Measurements from ENCODE around the gene FMNL1. TPM values are rescaled to one million over a fixed set of nuclear protein-coding genes. Genes with fewer than 3 reads are reported as not detected.
A peak's percentile ranks its signal among the peaks of the same experiment; 100 is the strongest.

Gene FMNL1
- total RNA-seq, 2 donors from 2014 or later = 3.5 to 4.5 TPM

DNA sequence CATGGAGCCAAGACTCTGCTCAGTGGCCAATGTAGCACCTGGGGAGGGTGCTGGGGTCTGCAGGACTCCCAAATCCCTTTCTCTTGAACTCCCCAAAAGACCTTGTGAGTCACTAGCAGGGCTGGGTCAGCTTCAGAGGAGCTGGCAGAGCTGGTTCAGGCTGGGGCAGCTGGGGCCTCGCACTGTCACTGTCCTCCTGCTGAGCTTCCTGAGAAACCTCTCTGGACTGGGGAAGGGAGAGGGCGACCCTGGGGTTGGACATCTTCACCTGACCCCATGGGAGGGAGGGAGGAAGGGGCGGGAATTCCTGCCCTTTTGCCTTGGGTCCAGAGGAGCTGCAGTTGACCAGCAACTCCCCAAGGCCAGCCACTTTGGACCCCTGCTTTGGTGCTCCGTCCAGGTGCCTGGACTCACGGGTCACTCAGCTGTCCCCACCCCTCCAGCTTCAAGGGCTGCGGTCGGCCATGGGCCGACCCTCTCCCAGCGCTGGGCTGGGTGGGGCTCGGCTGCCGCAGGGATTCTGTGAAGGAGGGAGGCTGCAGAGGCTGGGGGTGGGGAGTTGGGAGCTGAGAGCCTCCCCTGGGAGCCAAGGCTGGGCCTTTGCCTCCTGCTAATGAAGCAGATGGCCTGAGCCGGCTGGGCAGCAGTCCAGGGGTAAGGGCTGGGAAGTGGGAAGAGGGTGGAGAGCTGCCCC lies 9.2 kb downstream of the FMNL1 start:
- H3K9me3 Mint-ChIP-seq = no peaks in the 10 kb centered on the region
- no peak overlapping the region for H3K27ac ChIP-seq (ENCODE audit: low read depth, low read length)
- no peak overlapping the region for H3K4me3 ChIP-seq (ENCODE audit: low read length)
- H3K27ac Mint-ChIP-seq = no peak overlapping the region
- no peak overlapping the region for H3K4me3 Mint-ChIP-seq
- H3K27me3 Mint-ChIP-seq (ENCODE audit: insufficient read depth) = peaks cover 45% of the 10 kb centered on the region
- 60 to 74% methylated on average over 1 to 12 of the region's 12 CpGs for WGBS, 2 experiments (ENCODE audit: insufficient coverage in 1 of 2, insufficient read length in 1 of 2)
- peak; percentile 67 for DNase-seq
- H3K4me1 ChIP-seq (ENCODE audit: control insufficient read depth, insufficient read depth, low read length) = no peaks in the 10 kb centered on the region
- H3K4me1 Mint-ChIP-seq = peaks cover 5% of the 10 kb centered on the region
- no peak overlapping the region for H3K9ac ChIP-seq (ENCODE audit: extremely low read depth, low read length, poor library complexity, severe bottlenecking)
- peaks cover 12% of the 10 kb centered on the region for H3K27me3 ChIP-seq (ENCODE audit: control insufficient read depth, insufficient read depth, low read length, poor library complexity, severe bottlenecking)
- H3K36me3 ChIP-seq (ENCODE audit: control insufficient read depth, insufficient read depth, low read length) = no peaks in the 10 kb centered on the region
- H3K9me3 ChIP-seq (ENCODE audit: control insufficient read depth, low read length) = no peaks in the 10 kb centered on the region
- TF ChIP-seq, protein P1, sequence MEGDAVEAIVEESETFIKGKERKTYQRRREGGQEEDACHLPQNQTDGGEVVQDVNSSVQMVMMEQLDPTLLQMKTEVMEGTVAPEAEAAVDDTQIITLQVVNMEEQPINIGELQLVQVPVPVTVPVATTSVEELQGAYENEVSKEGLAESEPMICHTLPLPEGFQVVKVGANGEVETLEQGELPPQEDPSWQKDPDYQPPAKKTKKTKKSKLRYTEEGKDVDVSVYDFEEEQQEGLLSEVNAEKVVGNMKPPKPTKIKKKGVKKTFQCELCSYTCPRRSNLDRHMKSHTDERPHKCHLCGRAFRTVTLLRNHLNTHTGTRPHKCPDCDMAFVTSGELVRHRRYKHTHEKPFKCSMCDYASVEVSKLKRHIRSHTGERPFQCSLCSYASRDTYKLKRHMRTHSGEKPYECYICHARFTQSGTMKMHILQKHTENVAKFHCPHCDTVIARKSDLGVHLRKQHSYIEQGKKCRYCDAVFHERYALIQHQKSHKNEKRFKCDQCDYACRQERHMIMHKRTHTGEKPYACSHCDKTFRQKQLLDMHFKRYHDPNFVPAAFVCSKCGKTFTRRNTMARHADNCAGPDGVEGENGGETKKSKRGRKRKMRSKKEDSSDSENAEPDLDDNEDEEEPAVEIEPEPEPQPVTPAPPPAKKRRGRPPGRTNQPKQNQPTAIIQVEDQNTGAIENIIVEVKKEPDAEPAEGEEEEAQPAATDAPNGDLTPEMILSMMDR (conservative IDR thresholded peaks at IDR 0.05) = no peak
- H3K36me3 Mint-ChIP-seq (ENCODE audit: low read depth) = no peaks in the 10 kb centered on the region

DNA sequence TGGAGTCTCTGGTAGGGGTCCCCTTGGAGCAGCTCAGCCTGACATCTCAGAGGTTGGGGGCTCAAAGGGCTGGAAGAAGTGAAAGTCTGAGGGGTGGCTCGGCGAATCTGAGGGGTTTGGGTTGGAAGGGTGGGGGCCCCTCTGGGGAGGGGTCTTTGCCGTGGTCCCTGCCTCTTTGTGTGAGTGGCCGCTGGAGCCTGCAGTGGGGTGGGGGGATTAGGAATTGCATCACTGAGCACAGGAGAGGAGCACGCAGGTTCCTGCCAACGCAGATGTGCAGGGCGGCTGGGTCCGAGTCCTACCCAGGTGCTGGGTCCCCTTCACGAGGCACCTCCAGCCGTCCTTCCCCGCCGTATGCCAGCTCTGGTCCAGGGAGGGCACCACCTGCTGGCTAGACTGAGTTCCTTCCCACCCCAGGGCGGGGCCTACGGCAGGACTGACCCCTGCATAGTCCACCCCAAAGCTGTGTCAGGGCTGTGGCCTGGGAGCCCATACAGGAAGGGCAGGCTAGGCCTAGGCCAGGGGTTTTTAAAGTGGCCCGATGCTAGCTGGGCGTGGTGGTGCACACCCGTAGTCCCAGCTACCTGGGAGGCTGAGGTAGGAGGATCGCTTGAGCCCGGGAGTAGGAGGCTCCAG lies 9.9 kb downstream of the FMNL1 start:
- Histone ChIP-seq H3K4me1 (ENCODE audit: control insufficient read depth, insufficient read depth, low read length) (no peaks in the 10 kb centered on the region), H3K4me3 (ENCODE audit: low read length) (no peak overlapping the region), H3K36me3 (ENCODE audit: control insufficient read depth, insufficient read depth, low read length) (no peaks in the 10 kb centered on the region), H3K9ac (ENCODE audit: extremely low read depth, low read length, poor library complexity, severe bottlenecking) (no peak overlapping the region), H3K9me3 (ENCODE audit: control insufficient read depth, low read length) (no peaks in the 10 kb centered on the region), H3K27ac (ENCODE audit: low read depth, low read length) (no peak overlapping the region), H3K27me3 (ENCODE audit: control insufficient read depth, insufficient read depth, low read length, poor library complexity, severe bottlenecking) (peaks cover 16% of the 10 kb centered on the region)
- Mint-ChIP-seq H3K36me3 (ENCODE audit: low read depth) (no peaks in the 10 kb centered on the region), H3K4me3 (no peak overlapping the region), H3K4me1 (peaks cover 6% of the 10 kb centered on the region), H3K9me3 (no peaks in the 10 kb centered on the region), H3K27ac (no peak overlapping the region), H3K27me3 (ENCODE audit: insufficient read depth) (peaks cover 47% of the 10 kb centered on the region)
- TF ChIP-seq, protein P1 (conservative IDR thresholded peaks at IDR 0.05) = peak; percentile 75
- peak; percentile 89 for DNase-seq
- WGBS, 2 experiments (ENCODE audit: insufficient coverage in 1 of 2, insufficient read length in 1 of 2) = 76 to 83% methylated on average over 9 to 19 of the region's 19 CpGs

DNA sequence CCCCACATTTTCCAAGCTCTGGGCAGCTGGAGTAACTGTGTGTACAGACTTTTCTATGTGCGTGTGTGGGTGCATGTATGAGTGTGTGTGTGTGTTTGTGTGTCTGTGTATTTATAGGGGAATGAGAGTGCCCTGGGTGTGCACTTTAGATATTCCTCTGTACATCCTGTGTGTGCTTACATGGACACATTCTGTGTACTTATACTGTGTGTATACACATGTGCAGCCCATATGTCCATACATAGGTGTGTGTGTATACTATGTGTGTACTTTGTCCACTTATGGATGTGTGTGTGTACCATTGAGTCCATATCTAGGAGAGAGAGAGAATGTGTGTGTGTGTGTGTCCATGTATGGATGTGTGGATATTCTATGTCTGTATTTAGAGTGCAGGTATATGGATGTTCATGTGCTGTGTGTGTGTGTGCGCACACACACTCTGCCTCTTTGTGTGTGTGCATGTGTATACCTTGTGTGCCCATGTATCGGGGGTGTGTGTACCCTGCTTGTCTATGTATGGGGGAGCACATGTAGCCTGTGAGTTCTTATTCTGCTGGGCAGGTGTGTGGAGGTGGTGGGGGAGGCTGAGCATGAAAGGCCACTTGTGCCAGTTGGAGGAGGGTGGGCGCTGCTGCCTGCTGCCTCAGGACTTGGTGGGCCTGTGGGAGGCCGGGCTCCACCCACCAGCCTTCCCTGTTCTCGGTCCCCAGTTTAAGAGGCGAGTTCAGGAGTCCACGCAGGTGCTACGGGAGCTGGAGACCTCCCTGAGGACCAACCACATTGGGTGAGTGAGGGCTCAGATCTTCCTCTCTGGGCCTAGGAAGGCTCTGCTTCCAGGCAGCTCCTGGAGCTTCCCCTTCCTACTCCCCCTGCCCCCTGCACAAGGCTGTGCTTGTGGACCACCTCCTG lies 11.1 kb downstream of the FMNL1 start:
- WGBS, 2 experiments (ENCODE audit: insufficient coverage in 1 of 2, insufficient read length in 1 of 2) = 88 to 90% methylated on average over 7 to 9 of the region's 9 CpGs
- Histone ChIP-seq H3K27ac (ENCODE audit: low read depth, low read length) (no peak overlapping the region), H3K27me3 (ENCODE audit: control insufficient read depth, insufficient read depth, low read length, poor library complexity, severe bottlenecking) (peaks cover 16% of the 10 kb centered on the region), H3K9me3 (ENCODE audit: control insufficient read depth, low read length) (no peaks in the 10 kb centered on the region), H3K4me1 (ENCODE audit: control insufficient read depth, insufficient read depth, low read length) (no peaks in the 10 kb centered on the region), H3K36me3 (ENCODE audit: control insufficient read depth, insufficient read depth, low read length) (no peaks in the 10 kb centered on the region), H3K4me3 (ENCODE audit: low read length) (no peak overlapping the region), H3K9ac (ENCODE audit: extremely low read depth, low read length, poor library complexity, severe bottlenecking) (no peak overlapping the region)
- H3K4me1 Mint-ChIP-seq = peaks cover 6% of the 10 kb centered on the region
- peaks cover 56% of the 10 kb centered on the region for H3K27me3 Mint-ChIP-seq (ENCODE audit: insufficient read depth)
- H3K9me3 Mint-ChIP-seq = no peaks in the 10 kb centered on the region
- H3K27ac Mint-ChIP-seq = no peak overlapping the region
- H3K4me3 Mint-ChIP-seq = no peak overlapping the region
- DNase-seq = no peak
- TF ChIP-seq, protein P1 (conservative IDR thresholded peaks at IDR 0.05) = no peak
- H3K36me3 Mint-ChIP-seq (ENCODE audit: low read depth) = no peaks in the 10 kb centered on the region

Data from endodermal cell (in vitro differentiated cells).